GM21447 (cell line): ENCODE results near the gene GLIS1.

ENCODE experiments used
- ATAC-seq: cut with Tn5 transposase; IDR thresholded peaks from one replicate; pipeline ENCODE4 v1.9.1; 2021; ENCODE audit not compliant: unreplicated experiment

GLIS1 gene

DNA sequence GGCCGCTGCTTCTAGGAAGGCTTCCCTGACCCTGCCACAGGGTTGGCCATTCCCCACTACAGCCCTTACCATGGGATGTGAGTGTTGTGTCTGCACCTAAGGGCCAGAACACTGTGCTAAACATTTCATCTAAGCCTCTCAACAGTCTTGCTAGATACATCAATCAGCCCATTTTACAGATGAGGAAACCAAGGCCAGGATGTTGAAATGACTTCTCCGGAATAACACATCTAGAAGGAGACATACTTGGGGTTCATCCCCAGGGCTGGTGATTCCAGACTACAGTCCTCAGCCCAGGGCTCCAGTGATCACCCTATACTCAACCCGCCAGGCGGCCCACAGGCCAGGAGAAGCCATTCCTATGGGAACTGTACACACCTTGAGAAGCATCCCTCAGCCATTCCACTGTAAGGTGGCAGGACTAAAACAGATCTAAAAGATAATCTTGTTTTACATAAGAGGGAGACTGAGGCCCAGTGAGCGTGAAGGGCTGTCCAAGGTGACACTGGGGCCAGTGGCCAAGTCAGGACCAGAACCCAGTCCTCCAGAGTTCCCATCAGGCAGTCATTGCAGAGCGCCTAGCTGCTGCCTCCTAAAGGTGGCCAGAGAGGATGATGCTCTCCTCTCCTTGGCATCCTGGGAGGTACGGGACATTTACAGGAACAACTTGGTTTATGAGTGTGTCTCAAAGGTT lies 119.5 kb downstream of the GLIS1 start:
- ATAC-seq, result no peak

DNA sequence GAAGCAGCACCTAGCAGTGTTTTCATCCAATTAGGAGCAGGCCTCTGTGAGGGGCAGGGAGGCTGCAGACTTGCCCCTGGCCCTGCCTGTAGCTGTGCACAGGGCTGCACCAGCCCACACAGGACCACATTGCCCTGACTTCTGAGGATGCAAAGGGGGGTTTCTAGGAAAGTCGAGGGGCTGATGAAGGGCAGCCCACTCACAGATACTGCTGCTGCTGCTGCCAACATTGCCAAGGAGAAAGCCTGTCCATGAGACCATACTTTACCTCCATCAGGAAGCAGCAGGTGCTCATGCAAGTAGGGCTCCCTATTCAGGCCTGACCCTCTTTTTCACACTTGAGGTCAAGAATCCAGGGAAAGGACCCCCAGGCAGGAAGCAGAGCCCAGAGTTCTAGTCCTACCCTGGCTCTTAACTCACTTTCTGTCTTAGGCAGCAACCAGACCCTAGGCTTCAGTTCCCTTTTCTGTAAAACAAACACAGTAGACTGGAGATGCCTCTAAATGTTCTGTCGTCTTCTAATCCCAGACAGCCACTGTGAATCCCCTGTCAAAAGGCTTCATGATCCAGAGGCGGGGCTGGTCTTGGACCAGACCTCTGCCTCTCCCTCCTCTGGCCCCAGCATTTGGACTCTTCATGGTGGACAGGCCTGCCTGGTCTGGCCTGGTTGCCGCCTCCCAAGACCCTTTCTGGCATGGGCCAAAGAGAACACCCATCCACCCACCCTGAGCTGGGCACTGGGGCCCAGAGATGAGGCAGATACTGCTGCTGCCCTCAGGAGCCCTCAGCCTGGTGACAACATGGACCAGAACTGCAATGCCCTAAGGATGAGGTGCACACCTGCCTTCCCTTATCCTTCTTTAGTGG lies 120.2 kb downstream of the GLIS1 start:
- no peak for ATAC-seq

- no peak for ATAC-seq
Measured at GRCh38 chr1:53617851-53618499, 121.0 kb downstream of the GLIS1 start.

- no peak for ATAC-seq
Measured at GRCh38 chr1:53617382-53617781, 121.6 kb downstream of the GLIS1 start.

DNA sequence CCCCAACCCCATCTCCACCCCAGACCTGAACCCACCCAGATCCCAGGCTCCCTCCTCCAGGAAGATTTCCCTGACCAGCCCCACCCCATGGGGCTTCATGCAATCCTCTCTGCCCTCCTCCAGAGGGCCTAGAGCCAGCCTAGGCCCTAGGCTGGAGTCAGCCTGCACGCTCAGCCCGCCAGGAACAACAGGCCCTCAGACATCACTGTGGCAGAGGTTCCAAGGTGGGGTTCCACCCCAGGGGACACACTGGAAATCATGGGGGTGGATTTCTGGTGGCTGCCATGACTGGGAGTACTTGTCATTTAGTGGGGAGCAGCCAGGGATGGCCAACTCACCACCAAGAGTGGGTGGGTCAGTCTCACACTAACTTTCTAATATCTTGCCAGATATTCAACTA lies 122.0 kb downstream of the GLIS1 start:
- no peak for ATAC-seq

DNA sequence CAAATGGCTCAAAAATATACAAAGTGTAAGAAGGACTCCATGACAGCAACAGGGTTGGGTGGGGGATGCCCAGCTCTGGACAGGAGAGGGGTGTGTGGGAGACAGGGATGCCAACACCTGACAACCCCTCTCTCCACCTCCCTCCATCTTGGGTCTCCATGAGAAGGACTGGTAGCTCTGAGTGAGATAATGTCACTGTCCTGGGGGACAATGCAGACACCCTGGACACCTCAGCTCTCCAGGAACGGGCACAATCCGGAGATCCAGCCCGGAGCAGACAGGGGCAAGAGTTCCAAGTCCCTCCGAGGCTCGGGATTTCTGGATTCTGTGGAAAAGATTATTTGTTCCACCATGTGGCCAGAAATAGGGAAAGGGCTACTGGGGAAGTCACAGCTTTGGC lies 122.5 kb downstream of the GLIS1 start:
- ATAC-seq, result no peak

- no peak for ATAC-seq
Measured at GRCh38 chr1:53615101-53615500, 123.9 kb downstream of the GLIS1 start.

GRCh38 chr1:53614231-53615021 lies 124.5 kb downstream of the GLIS1 start:
- no peak for ATAC-seq

GRCh38 chr1:53608676-53609075 lies 130.3 kb downstream of the GLIS1 start:
- no peak for ATAC-seq

DNA sequence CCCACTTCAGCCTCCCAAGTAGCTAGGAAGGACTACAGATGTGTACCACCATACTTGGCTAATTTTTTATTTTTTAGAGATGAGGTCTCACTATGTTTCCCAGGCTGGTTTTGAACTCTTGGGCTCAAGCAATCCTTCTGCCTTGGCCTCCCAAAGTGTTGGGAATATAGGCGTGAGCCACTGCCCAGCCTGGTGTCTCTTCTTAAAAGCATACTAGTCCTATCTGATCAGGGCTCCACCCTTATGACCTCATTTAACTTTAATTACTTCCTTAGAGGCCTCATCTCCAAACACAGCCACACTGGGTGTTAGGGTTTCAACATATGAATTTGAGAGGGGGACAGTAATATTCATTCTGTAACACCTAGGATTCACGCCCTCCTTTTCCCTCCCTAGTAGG lies 130.9 kb downstream of the GLIS1 start:
- no peak for ATAC-seq

DNA sequence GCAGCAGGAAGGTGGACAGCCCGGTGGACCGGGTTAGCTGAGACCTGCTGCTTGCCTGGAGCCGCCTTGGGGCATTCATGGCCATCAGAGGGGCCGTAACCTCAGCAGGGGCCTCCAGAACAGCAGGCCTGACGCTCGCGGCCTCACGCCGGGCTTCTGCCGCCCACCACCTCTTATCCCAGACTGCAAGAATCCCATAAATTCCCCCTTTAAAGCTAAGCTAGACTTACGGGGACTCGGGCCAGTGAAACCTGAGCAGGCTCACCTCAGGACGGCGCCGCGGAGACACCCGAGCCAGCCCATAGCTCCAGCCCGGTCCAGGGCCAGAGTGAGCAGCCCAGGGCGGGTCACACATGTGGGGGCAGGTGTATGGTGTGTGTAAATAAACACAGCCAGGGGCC lies 132.3 kb downstream of the GLIS1 start:
- ATAC-seq, result no peak

GRCh38 chr1:53606197-53606596 lies 132.8 kb downstream of the GLIS1 start:
- no peak for ATAC-seq

- ATAC-seq, result no peak
Measured at GRCh38 chr1:53605181-53605580, 133.8 kb downstream of the GLIS1 start.

- ATAC-seq, result no peak
Measured at GRCh38 chr1:53604291-53604919, 134.6 kb downstream of the GLIS1 start.

DNA sequence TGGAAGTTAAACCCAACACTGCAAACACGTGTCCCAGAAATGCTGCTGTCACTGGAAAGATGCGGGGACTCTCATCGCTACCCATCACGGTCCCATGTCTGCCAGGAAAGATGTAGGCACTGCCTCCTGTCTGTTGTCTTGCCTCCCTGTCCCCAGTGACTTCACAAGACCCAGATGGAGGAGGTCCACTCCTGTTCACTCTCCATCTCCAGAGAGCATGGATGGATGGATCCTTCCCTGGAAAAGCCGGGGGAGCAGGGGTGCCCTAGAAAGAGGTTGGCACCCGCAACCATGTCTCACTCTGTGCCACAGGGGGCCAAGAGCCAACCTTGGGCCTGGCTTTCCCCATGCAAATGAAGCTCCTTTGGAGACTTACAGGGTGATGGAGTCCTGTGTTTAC lies 135.5 kb downstream of the GLIS1 start:
- no peak for ATAC-seq

DNA sequence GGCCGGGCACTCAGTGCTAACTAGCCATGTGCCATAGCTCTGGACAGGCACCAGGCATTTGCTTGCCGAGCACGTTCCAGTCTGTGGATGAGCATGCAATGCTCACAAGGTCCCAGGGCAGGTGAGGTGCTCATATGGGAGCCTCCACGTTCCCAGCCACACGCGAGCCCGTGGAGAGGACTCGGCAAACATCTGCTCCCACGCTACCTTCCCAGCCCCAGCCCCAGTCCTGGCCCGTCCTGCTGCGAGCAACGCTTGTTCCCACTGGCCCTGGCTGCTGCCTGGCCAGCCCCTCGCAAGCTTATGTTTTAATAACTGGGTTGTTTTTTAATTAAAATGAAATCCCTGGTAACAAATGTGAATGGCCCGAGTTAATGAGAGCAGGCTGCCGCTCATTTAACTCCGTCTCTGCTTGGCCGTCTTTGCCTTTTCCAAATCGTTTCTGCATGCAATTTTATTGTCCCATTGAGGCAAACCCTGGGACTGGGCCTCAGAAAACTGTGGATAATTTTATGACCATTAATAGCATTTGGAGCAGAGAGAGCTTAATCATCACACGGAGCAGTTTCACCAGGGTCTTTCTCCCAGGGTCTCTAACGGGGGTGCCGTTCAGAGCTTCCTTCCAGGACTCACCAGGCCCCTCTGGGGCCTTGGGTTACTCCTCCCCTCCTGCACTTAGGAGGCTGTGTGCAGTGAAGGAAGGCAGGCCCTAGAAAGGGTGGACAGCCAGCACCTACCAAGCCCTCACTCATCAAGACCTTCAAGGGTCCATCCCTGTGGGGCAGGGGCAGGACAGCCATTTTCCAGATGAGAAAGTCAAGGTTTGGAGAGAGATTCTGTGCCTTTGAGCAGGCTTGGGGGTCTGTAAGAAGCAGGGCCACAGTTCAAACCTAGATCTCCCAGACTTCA lies 136.8 kb downstream of the GLIS1 start:
- no peak for ATAC-seq

- ATAC-seq, result no peak
Measured at GRCh38 chr1:53601031-53601745, 137.8 kb downstream of the GLIS1 start.

DNA sequence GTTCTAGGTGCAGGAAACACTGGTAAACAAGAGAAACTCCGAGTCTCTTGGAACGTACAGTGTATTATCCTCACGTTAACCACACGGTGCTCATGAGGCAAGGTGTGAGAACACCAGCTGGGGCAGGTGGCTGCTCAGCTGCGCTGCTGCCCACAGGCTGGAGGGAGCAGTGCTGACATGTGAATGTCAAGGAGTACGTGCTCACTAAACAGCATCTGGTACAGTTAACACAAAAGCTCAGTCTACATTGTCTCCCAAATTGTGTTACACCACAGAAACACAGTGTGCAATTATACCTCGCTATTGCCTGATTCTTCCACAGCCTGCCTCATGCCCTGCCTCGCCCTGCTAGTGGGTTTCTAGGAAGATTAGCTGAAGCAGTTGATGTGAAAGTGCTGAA lies 138.4 kb downstream of the GLIS1 start:
- ATAC-seq, result no peak

- no peak for ATAC-seq
Measured at GRCh38 chr1:53600001-53600400, 139.0 kb downstream of the GLIS1 start.
